HepG2 (cell line): ENCODE data around the gene CNTD1. TPM values are rescaled to one million over a fixed set of nuclear protein-coding genes. Genes with fewer than 3 reads are reported as not detected.

Experiments used
- ARNT ChIP-seq: fragments of 450-650 bp; IDR thresholded peaks from 2 replicates; pipeline ENCODE4 v1.6.1; 2017
- ATF7-NPFF ChIP-seq: sonication (generic); formaldehyde crosslinking; IDR thresholded peaks from 2 replicates; pipeline ENCODE4 v1.8.1; 2023; ENCODE audit warnings: mild to moderate bottlenecking, low read depth, missing genetic modification reagents, moderate library complexity
- FOSL1 ChIP-seq: sonication (generic); formaldehyde crosslinking; IDR thresholded peaks from 2 replicates; pipeline ENCODE4 v1.9.0; 2021; ENCODE audit warnings: missing genetic modification reagents, borderline replicate concordance
- FOXP1 ChIP-seq, 2 experiments: fragments of 450-650 bp in 1 of 2; IDR thresholded peaks; 2 replicates each; pipeline ENCODE4 v1.6.1; 2017 to 2018; ENCODE audit warnings: antibody characterized with exemption in 1 of 2
- HDAC1 ChIP-seq: sonication (generic); formaldehyde crosslinking; IDR thresholded peaks from 2 replicates; pipeline ENCODE4 v1.5.1; 2020; ENCODE audit warnings: mild to moderate bottlenecking, missing genetic modification reagents
- RFXANK ChIP-seq: IDR thresholded peaks from 2 replicates; pipeline ENCODE4 v1.6.1; 2016
- SIN3B ChIP-seq: fragments of 150-350 bp; IDR thresholded peaks from 2 replicates; pipeline ENCODE4 v1.6.1; 2014; ENCODE audit warnings: low read length
- ZFP36L1 ChIP-seq: sonication (generic); formaldehyde crosslinking; IDR thresholded peaks from 2 replicates; pipeline ENCODE4 v1.8.0; 2022; ENCODE audit warnings: mild to moderate bottlenecking, missing genetic modification reagents, moderate library complexity
- ZFP90 ChIP-seq: sonication (generic); formaldehyde crosslinking; IDR thresholded peaks from 2 replicates; pipeline ENCODE4 v1.8.0; 2022; ENCODE audit warnings: missing genetic modification reagents, mild to moderate bottlenecking, inconsistent platforms, borderline replicate concordance
- ZNF10 ChIP-seq: sonication (generic); formaldehyde crosslinking; IDR thresholded peaks from 2 replicates; pipeline ENCODE4 v1.4.0; 2020; ENCODE audit warnings: mild to moderate bottlenecking, low read depth, missing genetic modification reagents, borderline replicate concordance
- ZNF317 ChIP-seq: sonication (generic); formaldehyde crosslinking; IDR thresholded peaks from 2 replicates; pipeline ENCODE4 v1.5.0; 2020; ENCODE audit warnings: mild to moderate bottlenecking, missing genetic modification reagents
- ZNF326 ChIP-seq: sonication (generic); formaldehyde crosslinking; IDR thresholded peaks from 2 replicates; pipeline ENCODE4 v1.4.0; 2020; ENCODE audit warnings: missing genetic modification reagents, borderline replicate concordance
- ZNF761 ChIP-seq: sonication (generic); formaldehyde crosslinking; conservative IDR thresholded peaks from 2 replicates; pipeline ENCODE4 v1.4.0; 2020; ENCODE audit warnings: mild to moderate bottlenecking, missing genetic modification reagents
- ZNF766 ChIP-seq: sonication (generic); formaldehyde crosslinking; IDR thresholded peaks from 2 replicates; pipeline ENCODE4 v1.5.0; 2020; ENCODE audit warnings: missing genetic modification reagents, borderline replicate concordance
- ZNF780A ChIP-seq: sonication (generic); formaldehyde crosslinking; IDR thresholded peaks from 2 replicates; pipeline ENCODE4 v1.8.0; 2022; ENCODE audit warnings: mild to moderate bottlenecking, missing genetic modification reagents, moderate library complexity
- polyA plus RNA-seq, 8 experiments: library from polyadenylated mRNA; depleted of rRNA in 3 of 8; stranded (reverse) in 7 of 8; unstranded in 1 of 8; fragments of >200 nt; fragmentation: Illumina TruSeq in 4 of 8; extraction: Trizol in 4 of 8; gene quantifications; 2 replicates each; pipeline versions ENCODE4 v1.2.1 to v1.2.3, GENCODE V29; 2011 to 2016; ENCODE audit warnings: low read depth in 4 of 8, missing spikeins in 1 of 8, mixed read lengths in 1 of 8; ENCODE audit not compliant: insufficient read depth in 1 of 8
- total RNA-seq, 5 experiments: library from RNA; depleted of rRNA; stranded (reverse); fragments of >200 nt; fragmentation: Illumina TruSeq; extraction: Trizol; gene quantifications; 2 replicates each; pipeline ENCODE4 v1.2.3, GENCODE V29; 2016; ENCODE audit warnings: low read depth in 1 of 5
- TF ChIP-seq, protein P1 (sequence below), 2 experiments: sonication (generic) in 1 of 2; formaldehyde crosslinking in 1 of 2; IDR thresholded peaks; 2 replicates each; pipeline versions ENCODE4 v1.4.0 to v1.6.1; 2018 to 2020; ENCODE audit warnings: missing genetic modification reagents in 2 of 2, borderline replicate concordance in 1 of 2, low read depth in 1 of 2, mild to moderate bottlenecking in 1 of 2, missing biosample characterization in 1 of 2
- TF ChIP-seq, protein P2 (sequence below): sonication (generic); formaldehyde crosslinking; IDR thresholded peaks from 2 replicates; pipeline ENCODE4 v1.5.1; 2020; ENCODE audit warnings: mild to moderate bottlenecking, missing genetic modification reagents, moderate library complexity
- TF ChIP-seq, protein P3 (sequence below), 2 experiments: sonication (generic) in 1 of 2; formaldehyde crosslinking in 1 of 2; IDR thresholded peaks; 2 replicates each; pipeline versions ENCODE4 v1.6.1 to v1.9.0; 2014 to 2022; ENCODE audit warnings: antibody characterized with exemption in 1 of 2, borderline replicate concordance in 1 of 2, inconsistent platforms in 1 of 2, low read depth in 1 of 2, missing genetic modification reagents in 1 of 2

CNTD1 gene
- total and polyA plus RNA-seq, 2 of the 13 experiments (the other 11 are each of a cell fraction or from before 2014, with no cell fraction given), result 0.11 to 0.15 TPM

DNA sequence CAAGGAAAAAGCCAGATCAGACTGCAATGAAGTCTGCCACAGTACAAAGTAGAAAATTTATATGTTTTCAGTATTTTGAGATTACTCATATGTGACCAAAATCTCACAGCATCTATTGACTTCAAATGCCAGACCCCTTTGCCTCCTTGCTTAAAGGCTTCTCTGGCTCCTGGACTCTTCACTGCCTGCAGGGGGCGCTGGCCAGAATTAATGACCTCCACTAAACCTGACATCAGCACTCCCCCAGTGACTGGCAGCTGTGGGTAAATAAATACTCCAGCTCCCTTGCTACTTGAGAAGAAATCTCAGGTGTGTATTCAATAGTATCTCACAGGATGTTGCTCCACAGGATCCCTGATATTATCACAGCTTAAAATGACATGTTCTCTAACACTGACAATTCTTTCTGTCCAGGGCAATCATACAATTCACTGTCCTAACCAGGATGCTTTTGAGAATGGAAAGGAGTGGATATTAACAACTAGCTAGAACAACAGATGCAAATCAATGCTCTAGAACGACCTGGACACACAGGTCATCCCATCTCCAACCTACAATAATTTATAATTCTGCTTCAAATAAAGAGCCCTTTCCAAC, 21.4 kb downstream of the CNTD1 start (continued):
- TF ChIP-seq FOSL1 (CRISPR knock-in tag) (no peak), ZNF780A (CRISPR knock-in tag) (no peak), ZNF317 (CRISPR knock-in tag) (no peak), ARNT (no peak), ZFP36L1 (no peak), ZNF10 (CRISPR knock-in tag) (no peak), FOXP1 (IDR thresholded peaks at IDR 0.05) (no peak), FOXP1 (CRISPR knock-in tag; IDR thresholded peaks at IDR 0.05) (no peak), ZNF766 (CRISPR knock-in tag) (no peak), RFXANK (CRISPR knock-in tag) (no peak), SIN3B (no peak), ZNF761 (CRISPR knock-in tag) (no peak), ZFP90 (CRISPR knock-in tag) (no peak), HDAC1 (CRISPR knock-in tag) (no peak), ZNF326 (no peak), ATF7-NPFF (CRISPR knock-in tag) (no peak)
- TF ChIP-seq, protein P1, sequence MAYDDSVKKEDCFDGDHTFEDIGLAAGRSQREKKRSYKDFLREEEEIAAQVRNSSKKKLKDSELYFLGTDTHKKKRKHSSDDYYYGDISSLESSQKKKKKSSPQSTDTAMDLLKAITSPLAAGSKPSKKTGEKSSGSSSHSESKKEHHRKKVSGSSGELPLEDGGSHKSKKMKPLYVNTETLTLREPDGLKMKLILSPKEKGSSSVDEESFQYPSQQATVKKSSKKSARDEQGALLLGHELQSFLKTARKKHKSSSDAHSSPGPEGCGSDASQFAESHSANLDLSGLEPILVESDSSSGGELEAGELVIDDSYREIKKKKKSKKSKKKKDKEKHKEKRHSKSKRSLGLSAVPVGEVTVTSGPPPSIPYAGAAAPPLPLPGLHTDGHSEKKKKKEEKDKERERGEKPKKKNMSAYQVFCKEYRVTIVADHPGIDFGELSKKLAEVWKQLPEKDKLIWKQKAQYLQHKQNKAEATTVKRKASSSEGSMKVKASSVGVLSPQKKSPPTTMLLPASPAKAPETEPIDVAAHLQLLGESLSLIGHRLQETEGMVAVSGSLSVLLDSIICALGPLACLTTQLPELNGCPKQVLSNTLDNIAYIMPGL (CRISPR knock-in tag; IDR thresholded peaks at IDR 0.05; ENCODE audit: borderline replicate concordance in 1 of 2, low read depth in 1 of 2), result peak; percentile 40; a peak in 2 of 4 replicates
- TF ChIP-seq, protein P2, sequence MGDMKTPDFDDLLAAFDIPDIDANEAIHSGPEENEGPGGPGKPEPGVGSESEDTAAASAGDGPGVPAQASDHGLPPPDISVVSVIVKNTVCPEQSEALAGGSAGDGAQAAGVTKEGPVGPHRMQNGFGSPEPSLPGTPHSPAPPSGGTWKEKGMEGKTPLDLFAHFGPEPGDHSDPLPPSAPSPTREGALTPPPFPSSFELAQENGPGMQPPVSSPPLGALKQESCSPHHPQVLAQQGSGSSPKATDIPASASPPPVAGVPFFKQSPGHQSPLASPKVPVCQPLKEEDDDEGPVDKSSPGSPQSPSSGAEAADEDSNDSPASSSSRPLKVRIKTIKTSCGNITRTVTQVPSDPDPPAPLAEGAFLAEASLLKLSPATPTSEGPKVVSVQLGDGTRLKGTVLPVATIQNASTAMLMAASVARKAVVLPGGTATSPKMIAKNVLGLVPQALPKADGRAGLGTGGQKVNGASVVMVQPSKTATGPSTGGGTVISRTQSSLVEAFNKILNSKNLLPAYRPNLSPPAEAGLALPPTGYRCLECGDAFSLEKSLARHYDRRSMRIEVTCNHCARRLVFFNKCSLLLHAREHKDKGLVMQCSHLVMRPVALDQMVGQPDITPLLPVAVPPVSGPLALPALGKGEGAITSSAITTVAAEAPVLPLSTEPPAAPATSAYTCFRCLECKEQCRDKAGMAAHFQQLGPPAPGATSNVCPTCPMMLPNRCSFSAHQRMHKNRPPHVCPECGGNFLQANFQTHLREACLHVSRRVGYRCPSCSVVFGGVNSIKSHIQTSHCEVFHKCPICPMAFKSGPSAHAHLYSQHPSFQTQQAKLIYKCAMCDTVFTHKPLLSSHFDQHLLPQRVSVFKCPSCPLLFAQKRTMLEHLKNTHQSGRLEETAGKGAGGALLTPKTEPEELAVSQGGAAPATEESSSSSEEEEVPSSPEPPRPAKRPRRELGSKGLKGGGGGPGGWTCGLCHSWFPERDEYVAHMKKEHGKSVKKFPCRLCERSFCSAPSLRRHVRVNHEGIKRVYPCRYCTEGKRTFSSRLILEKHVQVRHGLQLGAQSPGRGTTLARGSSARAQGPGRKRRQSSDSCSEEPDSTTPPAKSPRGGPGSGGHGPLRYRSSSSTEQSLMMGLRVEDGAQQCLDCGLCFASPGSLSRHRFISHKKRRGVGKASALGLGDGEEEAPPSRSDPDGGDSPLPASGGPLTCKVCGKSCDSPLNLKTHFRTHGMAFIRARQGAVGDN (CRISPR knock-in tag), result no peak
- TF ChIP-seq, protein P3, sequence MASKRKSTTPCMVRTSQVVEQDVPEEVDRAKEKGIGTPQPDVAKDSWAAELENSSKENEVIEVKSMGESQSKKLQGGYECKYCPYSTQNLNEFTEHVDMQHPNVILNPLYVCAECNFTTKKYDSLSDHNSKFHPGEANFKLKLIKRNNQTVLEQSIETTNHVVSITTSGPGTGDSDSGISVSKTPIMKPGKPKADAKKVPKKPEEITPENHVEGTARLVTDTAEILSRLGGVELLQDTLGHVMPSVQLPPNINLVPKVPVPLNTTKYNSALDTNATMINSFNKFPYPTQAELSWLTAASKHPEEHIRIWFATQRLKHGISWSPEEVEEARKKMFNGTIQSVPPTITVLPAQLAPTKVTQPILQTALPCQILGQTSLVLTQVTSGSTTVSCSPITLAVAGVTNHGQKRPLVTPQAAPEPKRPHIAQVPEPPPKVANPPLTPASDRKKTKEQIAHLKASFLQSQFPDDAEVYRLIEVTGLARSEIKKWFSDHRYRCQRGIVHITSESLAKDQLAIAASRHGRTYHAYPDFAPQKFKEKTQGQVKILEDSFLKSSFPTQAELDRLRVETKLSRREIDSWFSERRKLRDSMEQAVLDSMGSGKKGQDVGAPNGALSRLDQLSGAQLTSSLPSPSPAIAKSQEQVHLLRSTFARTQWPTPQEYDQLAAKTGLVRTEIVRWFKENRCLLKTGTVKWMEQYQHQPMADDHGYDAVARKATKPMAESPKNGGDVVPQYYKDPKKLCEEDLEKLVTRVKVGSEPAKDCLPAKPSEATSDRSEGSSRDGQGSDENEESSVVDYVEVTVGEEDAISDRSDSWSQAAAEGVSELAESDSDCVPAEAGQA (IDR thresholded peaks at IDR 0.05; ENCODE audit: low read depth), result no peak
- TF ChIP-seq, protein P3 (CRISPR knock-in tag; IDR thresholded peaks at IDR 0.05; ENCODE audit: borderline replicate concordance), result no peak
